GM12878 (cell line): Measurements from ENCODE around the gene ISG20. TPM values are rescaled to one million over a fixed set of nuclear protein-coding genes. Genes with fewer than 3 reads are reported as not detected.

Source experiments
- ATF7 ChIP-seq: fragments of 450-650 bp; IDR thresholded peaks from 2 replicates; pipeline ENCODE4 v1.6.1; 2016; ENCODE audit warnings: low read depth, mild to moderate bottlenecking
- BMI1 ChIP-seq: fragments of 450-650 bp; IDR thresholded peaks from 2 replicates; pipeline ENCODE4 v1.6.1; 2016; ENCODE audit warnings: mild to moderate bottlenecking, moderate library complexity, borderline replicate concordance
- EP300 ChIP-seq, 2 experiments: fragments of 150-350 bp in 1 of 2; IDR thresholded peaks; 2 replicates each; pipeline ENCODE4 v1.6.1; 2011 to 2012; ENCODE audit warnings: low read depth in 2 of 2, low read length in 2 of 2, borderline replicate concordance in 1 of 2, improper control_type of control experiment in 1 of 2, inconsistent platforms in 1 of 2; ENCODE audit not compliant: control insufficient read depth in 1 of 2
- MEF2A ChIP-seq: IDR thresholded peaks from 2 replicates; pipeline ENCODE4 v1.6.1; 2011; ENCODE audit warnings: low read depth, mild to moderate bottlenecking, low read length, moderate library complexity; ENCODE audit not compliant: insufficient read depth
- MEF2B ChIP-seq: fragments of 450-650 bp; IDR thresholded peaks from 2 replicates; pipeline ENCODE4 v1.6.1; 2018; ENCODE audit warnings: mild to moderate bottlenecking, moderate library complexity; ENCODE audit not compliant: partially characterized antibody, poor library complexity, severe bottlenecking
- polyA plus RNA-seq, 11 experiments: library from polyadenylated mRNA; depleted of rRNA in 4 of 11; unstranded in 6 of 11; stranded (reverse) in 5 of 11; fragments of >200 nt; fragmentation: Nextera tagmentation in 4 of 11; fragmentation: Illumina TruSeq in 1 of 11; extraction: Ambion mirVana in 4 of 11; extraction: Trizol in 1 of 11; gene quantifications; 1 replicate in 1 of 11; 2 replicates in 10 of 11; pipeline versions ENCODE4 v1.2.1 to v1.2.3, GENCODE V29; 2011 to 2016; ENCODE audit warnings: inconsistent platforms in 2 of 11, missing spikeins in 2 of 11, low read depth in 1 of 11
- total RNA-seq, 4 experiments: library from RNA; depleted of rRNA in 3 of 4; stranded (reverse); fragments of >200 nt in 3 of 4; fragmentation: Illumina TruSeq in 1 of 4; extraction: Trizol in 1 of 4; gene quantifications; 2 replicates each; pipeline versions ENCODE4 v1.2.1 to v1.2.3, GENCODE V29; 2013 to 2021
- TF ChIP-seq, protein P1 (sequence below): IDR thresholded peaks from 2 replicates; pipeline ENCODE4 v1.6.1; 2011; ENCODE audit warnings: mild to moderate bottlenecking, low read depth, low read length, moderate library complexity; ENCODE audit not compliant: insufficient replicate concordance
- TF ChIP-seq, protein P2 (sequence below): IDR thresholded peaks from 2 replicates; pipeline ENCODE4 v1.6.1; 2012; ENCODE audit warnings: mild to moderate bottlenecking, low read depth, low read length

Gene ISG20
- total and polyA plus RNA-seq, 10 of the 15 experiments (the other 5 are each of a cell fraction or from before 2014, with no cell fraction given) = 23.4 to 210 (median 85.9) TPM

DNA sequence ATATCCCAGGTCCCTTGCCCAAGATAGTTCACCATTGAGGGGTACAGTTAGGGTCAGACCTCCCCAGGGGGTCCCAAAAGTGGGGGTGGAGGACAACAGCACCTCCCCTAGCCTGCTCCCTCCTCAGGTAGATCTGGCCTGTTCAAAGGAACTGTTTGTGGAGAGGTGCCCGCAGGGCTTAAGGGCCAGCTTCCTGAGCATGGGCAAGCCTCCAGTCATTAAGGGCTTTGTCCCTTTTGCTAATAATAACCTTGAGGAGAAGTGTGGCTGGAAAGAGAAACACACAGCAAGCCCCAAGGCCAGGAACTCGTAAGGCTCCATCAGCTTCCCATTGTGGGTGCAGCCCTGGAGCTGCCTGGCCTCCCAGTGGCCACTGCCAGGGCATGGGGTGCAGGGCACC lies 47.4 kb downstream of the ISG20 start (continued):
- TF ChIP-seq, protein P1, sequence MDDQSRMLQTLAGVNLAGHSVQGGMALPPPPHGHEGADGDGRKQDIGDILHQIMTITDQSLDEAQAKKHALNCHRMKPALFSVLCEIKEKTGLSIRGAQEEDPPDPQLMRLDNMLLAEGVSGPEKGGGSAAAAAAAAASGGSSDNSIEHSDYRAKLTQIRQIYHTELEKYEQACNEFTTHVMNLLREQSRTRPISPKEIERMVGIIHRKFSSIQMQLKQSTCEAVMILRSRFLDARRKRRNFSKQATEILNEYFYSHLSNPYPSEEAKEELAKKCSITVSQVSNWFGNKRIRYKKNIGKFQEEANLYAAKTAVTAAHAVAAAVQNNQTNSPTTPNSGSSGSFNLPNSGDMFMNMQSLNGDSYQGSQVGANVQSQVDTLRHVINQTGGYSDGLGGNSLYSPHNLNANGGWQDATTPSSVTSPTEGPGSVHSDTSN = no peak
- TF ChIP-seq MEF2A (no peak), EP300 (IDR thresholded peaks at IDR 0.05; ENCODE audit: borderline replicate concordance in 1 of 2, control insufficient read depth in 1 of 2, low read depth in 2 of 2, low read length in 2 of 2) (no peak), BMI1 (no peak), MEF2B (no peak), ATF7 (no peak)
- TF ChIP-seq, protein P2, sequence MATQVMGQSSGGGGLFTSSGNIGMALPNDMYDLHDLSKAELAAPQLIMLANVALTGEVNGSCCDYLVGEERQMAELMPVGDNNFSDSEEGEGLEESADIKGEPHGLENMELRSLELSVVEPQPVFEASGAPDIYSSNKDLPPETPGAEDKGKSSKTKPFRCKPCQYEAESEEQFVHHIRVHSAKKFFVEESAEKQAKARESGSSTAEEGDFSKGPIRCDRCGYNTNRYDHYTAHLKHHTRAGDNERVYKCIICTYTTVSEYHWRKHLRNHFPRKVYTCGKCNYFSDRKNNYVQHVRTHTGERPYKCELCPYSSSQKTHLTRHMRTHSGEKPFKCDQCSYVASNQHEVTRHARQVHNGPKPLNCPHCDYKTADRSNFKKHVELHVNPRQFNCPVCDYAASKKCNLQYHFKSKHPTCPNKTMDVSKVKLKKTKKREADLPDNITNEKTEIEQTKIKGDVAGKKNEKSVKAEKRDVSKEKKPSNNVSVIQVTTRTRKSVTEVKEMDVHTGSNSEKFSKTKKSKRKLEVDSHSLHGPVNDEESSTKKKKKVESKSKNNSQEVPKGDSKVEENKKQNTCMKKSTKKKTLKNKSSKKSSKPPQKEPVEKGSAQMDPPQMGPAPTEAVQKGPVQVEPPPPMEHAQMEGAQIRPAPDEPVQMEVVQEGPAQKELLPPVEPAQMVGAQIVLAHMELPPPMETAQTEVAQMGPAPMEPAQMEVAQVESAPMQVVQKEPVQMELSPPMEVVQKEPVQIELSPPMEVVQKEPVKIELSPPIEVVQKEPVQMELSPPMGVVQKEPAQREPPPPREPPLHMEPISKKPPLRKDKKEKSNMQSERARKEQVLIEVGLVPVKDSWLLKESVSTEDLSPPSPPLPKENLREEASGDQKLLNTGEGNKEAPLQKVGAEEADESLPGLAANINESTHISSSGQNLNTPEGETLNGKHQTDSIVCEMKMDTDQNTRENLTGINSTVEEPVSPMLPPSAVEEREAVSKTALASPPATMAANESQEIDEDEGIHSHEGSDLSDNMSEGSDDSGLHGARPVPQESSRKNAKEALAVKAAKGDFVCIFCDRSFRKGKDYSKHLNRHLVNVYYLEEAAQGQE = no peak
